SU-DHL-6 (cell line): Measurements from ENCODE around the gene STX1A.

Experiments used
- EZH2phosphoT487 ChIP-seq: fragments of 200-600 bp; sonication (generic), shearing (Covaris generic); conservative IDR thresholded peaks from 2 replicates; pipeline ENCODE4 v1.6.1; 2018; ENCODE audit warnings: mild to moderate bottlenecking, antibody characterized with exemption, low read length, moderate library complexity, mixed read lengths
- TF ChIP-seq, protein P1 (sequence below): fragments of 200-600 bp; sonication (generic); IDR thresholded peaks from one replicate; pipeline ENCODE4 v1.5.1; 2017; ENCODE audit warnings: antibody characterized with exemption, mild to moderate bottlenecking, low read length, moderate library complexity; ENCODE audit not compliant: insufficient read depth, poor library complexity, severe bottlenecking

DNA sequence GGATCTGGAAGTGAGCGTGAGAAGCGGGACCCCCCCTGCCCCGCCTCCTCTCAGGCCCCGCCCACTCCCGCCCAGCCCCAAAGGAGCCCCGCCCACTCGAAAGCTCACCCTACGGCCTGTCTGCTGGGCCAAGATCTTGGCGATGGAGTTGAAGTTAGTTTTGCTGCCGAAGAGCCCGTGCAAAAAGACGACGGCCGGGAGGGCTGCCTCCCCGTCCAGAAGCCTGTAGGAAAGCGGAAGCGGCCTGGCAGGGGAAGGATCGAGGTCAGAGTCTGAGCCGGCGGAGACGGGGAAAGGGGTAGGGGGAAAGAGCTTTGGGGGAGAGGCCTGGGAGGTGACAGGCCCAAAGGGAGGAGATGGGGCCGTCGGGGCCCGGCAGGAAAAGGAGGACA, 18.7 kb upstream of the STX1A start:
- TF ChIP-seq, protein P1, sequence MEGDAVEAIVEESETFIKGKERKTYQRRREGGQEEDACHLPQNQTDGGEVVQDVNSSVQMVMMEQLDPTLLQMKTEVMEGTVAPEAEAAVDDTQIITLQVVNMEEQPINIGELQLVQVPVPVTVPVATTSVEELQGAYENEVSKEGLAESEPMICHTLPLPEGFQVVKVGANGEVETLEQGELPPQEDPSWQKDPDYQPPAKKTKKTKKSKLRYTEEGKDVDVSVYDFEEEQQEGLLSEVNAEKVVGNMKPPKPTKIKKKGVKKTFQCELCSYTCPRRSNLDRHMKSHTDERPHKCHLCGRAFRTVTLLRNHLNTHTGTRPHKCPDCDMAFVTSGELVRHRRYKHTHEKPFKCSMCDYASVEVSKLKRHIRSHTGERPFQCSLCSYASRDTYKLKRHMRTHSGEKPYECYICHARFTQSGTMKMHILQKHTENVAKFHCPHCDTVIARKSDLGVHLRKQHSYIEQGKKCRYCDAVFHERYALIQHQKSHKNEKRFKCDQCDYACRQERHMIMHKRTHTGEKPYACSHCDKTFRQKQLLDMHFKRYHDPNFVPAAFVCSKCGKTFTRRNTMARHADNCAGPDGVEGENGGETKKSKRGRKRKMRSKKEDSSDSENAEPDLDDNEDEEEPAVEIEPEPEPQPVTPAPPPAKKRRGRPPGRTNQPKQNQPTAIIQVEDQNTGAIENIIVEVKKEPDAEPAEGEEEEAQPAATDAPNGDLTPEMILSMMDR, result no peak
- TF ChIP-seq EZH2phosphoT487, result no peak
